Suprapubic skin (tissue), 4 donors: ENCODE data around the gene MED19.

Experiments
- EP300 ChIP-seq: sonication (generic); formaldehyde crosslinking; IDR thresholded peaks from one replicate; pipeline ENCODE4 v1.6.1; 2017; ENCODE audit warnings: antibody characterized with exemption
- POLR2A ChIP-seq, 2 donors: fragments of 450-650 bp; IDR thresholded peaks; one replicate each; pipeline ENCODE4 v1.6.1; 2017; ENCODE audit warnings: antibody characterized with exemption in 2 of 2, mild to moderate bottlenecking in 2 of 2, moderate library complexity in 2 of 2
- POLR2AphosphoS5 ChIP-seq, 3 donors: sonication (generic); formaldehyde crosslinking; IDR thresholded peaks; one replicate each; pipeline ENCODE4 v1.6.1; 2017; ENCODE audit warnings: antibody characterized with exemption in 3 of 3
- TF ChIP-seq, protein P1 (sequence below), 2 donors: fragments of 200-600 bp in 1 of 2; fragments of 450-650 bp in 1 of 2; sonication (generic) in 1 of 2; IDR thresholded peaks; one replicate each; pipeline ENCODE4 v1.5.1; 2016 to 2019; ENCODE audit warnings: antibody characterized with exemption in 2 of 2, mild to moderate bottlenecking in 1 of 2, moderate library complexity in 1 of 2

DNA sequence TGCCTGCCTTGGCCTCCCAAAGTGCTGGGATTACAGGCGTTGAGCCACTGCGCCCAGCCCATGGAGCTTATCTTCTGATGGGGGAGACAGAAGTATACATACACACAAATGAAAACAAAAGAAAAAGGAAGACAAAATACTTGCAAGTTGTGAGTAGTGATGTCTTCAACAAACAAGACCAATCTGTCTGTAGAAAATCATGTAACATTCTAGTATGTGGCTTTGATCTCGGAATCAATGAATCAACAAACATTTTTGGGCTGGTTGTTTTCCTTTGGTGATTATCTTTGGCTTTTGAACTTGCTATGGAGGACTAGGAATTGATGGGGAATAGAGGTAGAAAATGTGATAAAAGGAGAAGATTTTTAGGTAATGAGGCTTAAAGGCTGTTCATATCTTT is 46.2 kb upstream of the MED19 start:
- TF ChIP-seq, protein P1, sequence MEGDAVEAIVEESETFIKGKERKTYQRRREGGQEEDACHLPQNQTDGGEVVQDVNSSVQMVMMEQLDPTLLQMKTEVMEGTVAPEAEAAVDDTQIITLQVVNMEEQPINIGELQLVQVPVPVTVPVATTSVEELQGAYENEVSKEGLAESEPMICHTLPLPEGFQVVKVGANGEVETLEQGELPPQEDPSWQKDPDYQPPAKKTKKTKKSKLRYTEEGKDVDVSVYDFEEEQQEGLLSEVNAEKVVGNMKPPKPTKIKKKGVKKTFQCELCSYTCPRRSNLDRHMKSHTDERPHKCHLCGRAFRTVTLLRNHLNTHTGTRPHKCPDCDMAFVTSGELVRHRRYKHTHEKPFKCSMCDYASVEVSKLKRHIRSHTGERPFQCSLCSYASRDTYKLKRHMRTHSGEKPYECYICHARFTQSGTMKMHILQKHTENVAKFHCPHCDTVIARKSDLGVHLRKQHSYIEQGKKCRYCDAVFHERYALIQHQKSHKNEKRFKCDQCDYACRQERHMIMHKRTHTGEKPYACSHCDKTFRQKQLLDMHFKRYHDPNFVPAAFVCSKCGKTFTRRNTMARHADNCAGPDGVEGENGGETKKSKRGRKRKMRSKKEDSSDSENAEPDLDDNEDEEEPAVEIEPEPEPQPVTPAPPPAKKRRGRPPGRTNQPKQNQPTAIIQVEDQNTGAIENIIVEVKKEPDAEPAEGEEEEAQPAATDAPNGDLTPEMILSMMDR (IDR thresholded peaks at IDR 0.05) = no peak
- TF ChIP-seq EP300 (no peak), POLR2A (IDR thresholded peaks at IDR 0.05) (no peak), POLR2AphosphoS5 (IDR thresholded peaks at IDR 0.05) (no peak)
